ENCODE measurements around the gene TMUB2. TPM values are rescaled to one million over a fixed set of nuclear protein-coding genes. Genes with fewer than 3 reads are reported as not detected.

The TMUB2 gene
- total RNA-seq, 1 donor from 2014 or later, result 40.2 TPM

DNA sequence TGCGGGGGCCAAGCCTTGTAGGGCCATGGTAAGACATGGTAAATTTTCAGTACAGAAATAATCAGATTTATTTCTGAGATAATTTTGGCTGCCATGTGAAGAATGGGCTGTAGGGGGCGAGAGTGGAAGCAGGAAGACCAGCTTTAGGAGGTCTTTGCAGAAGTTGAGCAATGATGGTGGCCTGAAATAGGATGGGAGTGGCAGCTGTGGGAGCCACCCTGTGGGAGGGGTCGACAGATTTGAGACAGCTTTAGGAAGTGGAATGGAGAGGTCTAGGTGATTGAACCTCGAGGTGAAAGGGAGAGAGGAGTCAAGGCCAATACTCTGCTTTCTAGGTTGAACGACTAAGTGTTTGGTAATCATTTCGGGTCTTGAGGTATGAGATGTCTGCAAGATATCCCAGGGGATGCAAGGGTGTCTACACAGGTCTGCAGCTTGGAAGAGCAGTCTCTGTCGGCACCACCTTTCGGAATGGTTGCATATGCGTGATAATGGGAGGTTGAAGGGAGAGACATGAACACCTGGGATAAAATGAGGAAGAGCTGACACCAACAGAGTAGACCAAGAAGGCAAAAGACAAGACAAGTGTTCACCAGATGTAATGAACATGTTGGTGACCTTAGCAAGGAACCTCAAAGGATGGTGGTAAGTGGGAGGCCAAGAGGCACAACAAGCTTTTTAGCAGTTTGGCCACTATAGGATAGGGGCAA is 17.1 kb downstream of the TMUB2 start:
- peak; percentile 72 for DNase-seq

GRCh38 chr17:44204441-44204882 is 17.7 kb downstream of the TMUB2 start:
- peak; percentile 27 for DNase-seq

DNA sequence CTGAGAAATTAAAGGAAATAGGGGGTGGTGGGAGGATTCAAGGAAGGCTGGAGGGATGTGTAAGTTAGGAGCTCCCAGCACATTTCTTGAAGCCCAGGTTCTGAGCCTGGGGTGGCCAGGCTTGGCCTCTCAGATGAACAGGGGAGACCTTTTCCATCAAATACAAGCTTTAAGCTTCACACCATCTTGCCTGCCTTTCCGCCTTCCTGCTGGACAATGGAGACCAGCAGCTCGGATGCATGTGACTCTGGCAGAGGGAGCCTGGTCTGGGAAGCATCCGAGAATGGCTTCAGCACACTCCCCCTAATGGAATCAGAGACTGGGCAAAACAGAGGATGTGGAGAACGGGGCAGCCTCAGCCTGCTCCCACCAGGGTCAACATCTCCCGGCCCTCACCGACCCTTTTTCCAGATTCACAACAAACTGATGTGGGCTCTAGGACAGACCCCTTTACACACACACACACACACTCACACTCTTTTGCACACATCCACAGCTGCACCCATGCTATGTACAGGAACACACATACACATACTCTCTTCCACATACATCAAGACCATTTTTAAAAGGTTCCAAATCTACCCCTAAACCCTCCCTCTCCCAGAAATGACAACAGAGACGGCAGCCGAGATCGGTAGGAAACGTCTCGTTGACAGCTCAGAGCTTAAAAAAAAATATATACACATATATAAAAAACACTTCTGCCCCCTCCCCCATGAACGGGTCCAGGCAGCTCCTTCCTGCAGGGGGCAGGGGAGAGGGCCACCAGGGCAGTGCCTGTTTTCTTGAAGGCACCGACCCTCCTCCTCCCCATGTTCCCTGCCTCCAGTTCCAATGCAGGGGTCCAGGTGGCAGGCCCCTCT is 19.4 kb downstream of the TMUB2 start:
- no peak for DNase-seq

- no peak for DNase-seq
Measured at GRCh38 chr17:44206825-44207155, 20.0 kb downstream of the TMUB2 start.

- no peak for DNase-seq
Measured at GRCh38 chr17:44207319-44207718, 20.5 kb downstream of the TMUB2 start.

DNA sequence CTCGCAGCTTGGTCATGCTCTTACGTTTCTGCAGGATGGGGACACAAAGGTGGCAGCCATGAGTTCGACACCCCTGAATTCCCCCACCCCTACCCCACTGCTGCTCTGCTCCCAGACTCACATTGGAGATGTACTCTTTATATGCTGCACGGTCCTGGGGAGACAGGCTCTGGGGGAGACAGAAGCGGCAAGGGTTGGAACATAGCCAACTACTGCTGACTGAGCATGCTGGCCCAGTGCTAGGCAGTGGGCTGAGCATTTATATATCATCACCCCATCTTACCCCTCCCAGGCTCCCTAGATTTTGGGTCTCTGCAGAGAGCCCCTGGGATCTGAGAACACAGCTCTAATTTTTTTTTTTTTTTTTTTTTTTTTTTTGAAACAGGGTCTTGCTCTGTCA is 21.0 kb downstream of the TMUB2 start:
- DNase-seq, result no peak

DNA sequence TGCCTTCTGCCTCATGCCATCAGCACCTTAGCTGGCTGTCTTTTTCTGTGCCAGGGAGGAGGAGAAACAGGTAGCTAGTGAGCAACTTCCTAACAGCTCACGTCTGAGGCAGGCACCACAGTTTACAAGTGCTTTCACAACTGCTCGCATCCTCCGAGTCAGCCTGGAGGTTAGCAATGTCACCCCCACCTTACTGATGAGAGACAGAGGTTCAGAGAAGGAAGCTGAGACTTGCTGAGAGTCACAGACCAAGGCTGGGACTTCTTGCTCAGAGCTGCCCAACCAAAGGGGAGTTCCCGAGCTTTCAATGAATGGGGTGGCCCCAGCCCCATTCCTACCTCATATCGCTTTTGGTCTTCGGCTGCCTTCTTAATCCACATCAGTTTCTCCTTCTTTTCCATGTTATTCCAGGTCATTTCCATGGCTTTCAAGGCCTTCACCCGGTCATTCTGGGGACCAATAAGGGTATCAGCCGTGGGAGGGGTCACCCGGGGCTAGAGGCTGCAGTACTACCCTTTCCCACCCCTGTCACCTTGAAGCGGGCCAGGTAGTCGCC is 23.1 kb downstream of the TMUB2 start:
- DNase-seq, result no peak

DNA sequence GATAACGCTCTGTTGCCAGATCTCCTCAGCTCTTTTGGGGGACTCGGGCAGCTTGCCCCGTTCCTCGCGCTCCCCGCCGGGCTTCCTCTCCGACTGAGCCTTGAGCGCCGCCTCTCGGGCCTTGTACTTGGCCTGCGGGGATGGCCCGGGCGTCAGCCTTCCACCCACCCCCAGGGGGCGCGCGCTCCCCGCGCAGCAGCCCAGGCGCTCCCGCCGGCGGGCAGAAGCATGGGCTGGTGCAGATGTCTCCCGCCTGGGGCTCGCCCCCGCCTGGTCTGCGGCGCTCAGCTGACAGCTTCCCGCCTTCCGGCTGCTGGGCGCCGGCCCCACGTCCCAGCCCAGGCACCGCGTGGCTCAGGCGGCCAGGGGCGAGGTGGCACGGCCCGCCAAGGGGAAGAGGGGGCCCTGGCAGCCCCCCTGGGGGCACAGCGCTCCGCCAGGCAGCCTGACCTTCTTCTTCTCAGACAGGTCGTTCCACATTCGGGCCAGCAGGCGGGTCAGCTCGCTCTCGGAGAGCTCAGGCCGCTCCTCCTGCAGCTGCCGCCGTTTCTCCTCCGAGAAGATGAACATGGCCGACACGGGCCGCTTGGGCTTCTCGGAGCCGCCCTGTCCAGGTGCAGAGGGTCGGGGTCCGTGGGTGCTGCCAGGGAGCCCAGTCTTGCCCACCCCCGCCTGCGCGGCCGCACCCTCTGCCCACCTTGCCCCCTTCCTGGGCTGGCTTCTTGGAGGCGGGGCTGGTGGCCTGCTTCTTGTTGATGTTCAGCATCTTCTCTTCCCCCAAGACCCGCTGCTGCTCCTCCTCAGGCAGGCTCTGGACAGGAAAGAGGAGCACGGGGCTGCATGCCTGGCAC is 23.8 kb downstream of the TMUB2 start:
- DNase-seq, result peak; percentile 94

DNA sequence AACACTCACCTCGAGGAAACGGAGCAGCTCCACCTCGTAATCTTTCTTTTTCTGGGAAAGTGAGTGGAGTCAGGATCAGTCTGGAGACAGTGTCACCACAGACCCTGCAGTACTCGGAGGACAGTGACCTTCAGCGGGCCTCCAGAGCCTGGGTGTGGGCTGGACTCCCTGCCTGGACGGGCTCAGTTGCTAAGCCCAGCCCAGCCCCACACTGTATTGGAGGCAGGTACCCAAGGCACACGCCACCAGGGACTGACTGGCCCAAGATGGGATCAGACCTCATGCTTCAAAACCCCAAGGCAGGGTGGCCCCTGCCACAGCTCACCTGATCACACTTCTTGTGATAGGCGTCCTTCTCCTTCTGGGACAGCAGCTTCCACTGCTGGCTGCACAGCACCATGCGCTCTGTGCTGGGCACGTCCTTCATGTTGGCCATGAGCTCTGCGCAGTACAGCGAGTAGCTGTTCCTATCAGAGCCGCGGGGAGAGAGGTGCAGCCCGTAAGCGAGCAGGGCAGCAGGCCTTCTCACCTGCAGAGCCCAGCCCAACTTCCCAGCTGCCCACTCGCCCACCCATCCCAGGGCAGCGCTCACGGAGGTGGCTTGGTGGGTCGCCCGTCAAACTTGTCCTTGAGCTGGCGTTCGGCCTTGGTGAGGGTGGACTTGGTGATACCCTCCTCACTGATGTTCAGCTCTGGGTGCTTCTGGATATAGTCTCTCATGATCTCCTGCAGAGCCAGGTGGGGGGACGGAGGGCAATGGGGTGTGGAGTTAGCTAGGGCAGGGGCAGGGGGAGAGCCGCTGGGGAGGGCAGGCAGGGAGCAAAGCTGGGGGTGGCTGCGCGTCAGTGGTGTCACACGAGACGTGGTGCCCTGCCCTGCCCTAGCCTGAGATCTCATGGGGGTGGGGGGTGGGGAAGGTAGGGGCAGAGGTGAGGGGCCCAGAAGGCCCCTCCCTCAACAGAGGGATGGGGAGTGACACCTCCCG is 24.8 kb downstream of the TMUB2 start:
- DNase-seq, result no peak

GRCh38 chr17:44212507-44213402 is 26.0 kb downstream of the TMUB2 start:
- no peak for DNase-seq

DNA sequence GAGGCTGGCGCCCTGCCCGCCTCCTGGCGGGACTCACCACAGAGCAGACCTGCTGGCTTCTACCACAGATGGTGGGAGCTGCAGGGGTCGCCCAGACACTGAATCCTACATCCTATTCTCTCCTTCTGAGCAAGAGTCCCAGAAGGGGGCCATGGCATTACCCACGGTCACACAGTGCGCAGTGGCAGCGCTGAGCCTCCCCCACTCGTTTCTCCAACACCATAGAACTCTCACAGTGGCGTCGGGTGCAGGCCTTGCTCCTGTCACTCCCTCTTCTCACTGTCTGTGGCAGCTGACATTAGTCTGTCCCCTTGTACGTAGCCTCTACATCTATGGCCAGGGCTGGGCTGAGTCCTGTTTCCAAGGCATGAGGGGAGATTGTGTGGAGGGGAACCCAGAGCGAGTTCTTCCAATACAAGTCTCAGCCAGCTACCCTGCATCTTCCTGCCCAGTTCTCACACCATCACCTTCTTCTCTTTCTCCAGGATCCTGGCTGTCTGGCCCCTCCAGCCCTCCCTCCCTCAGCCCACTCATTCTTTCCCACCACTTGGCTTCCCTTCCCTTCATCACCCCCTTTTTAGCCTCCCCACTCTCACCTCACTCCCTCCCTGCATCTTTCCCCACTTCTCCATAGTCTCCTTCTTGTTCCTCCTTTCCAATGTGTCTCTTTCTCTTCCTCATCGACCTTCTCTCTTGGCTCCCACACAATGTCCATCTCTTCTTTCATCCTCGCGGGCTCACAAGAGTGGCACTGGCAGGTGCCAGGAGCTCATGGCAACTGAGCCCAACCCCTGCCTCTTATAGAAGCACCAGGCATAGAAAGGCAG is 26.8 kb downstream of the TMUB2 start:
- DNase-seq, result no peak

- no peak for DNase-seq
Measured at GRCh38 chr17:44214230-44214494, 27.4 kb downstream of the TMUB2 start.

DNA sequence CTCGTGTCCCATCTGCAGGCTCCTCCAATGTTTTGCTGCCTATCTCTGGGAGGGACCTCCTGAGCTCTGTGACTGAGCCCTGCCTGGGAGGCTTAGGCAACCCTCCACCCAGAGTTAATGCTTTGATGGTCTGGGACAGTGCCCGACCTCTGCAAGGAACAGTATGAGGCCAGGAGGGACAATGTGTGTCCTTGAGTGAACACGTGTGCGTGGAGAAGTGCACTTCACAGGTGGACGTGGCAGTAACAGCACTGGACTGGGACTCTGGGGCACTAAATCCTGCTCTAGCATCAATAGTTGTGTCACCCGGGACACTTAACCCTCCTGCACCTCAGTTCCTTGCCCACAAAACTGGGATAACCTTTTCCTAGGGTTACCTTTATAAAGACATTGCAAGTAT is 28.1 kb downstream of the TMUB2 start:
- no peak for DNase-seq

DNA sequence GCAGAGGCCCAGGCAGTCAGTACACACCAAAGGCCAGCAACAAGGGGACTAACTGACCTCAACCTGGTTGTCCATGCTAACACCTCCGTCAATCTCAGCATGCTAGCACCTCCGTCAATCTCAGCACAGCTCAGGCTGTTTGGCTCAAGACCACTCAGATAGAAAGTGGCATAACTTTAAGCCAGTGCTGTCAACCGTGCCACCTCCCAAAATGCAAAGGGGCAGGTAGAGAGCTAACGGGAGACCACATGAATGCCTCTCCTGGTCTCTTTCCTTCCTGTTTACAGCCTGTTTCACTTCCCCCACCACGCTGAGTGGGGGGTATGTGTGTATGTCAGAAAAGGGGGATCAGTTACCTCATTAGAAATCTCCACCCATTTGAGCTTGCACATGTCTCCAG is 29.4 kb downstream of the TMUB2 start:
- DNase-seq, result no peak

GRCh38 chr17:44216694-44217093 is 29.9 kb downstream of the TMUB2 start:
- DNase-seq, result peak; percentile 28

DNA sequence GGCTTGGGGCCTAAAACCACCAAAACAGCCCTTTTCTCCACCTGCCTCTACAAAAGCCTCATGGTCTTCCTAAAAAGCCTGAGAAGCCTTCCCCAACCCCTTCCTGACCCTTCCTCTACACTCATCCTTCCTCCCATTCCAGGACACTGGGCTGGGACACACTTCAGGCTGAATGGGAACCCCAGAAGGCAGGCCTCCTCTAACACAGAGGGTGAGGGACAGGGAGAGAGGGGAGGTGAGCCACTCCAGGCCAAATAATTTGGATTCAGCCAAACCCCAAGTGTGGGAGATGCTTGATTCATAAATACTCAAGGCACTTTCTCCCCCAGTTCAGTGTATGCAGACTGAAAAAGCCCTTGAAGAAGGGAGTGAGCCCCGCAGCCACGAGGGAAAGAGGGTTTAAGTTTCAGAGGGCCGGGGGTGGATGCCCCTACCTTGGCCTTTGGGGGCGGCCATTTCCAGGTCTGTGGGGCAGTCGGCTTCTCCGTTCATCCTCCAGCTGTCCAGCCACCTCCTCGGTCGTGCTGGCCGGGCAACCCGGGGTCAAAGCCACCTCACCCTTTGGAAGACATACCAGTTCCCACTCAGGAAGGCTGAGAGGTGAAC is 31.1 kb downstream of the TMUB2 start:
- no peak for DNase-seq

GRCh38 chr17:44218344-44219107 is 31.8 kb downstream of the TMUB2 start:
- peak; percentile 91 for DNase-seq

- DNase-seq, result peak; percentile 79
Measured at GRCh38 chr17:44219108-44219615, 32.4 kb downstream of the TMUB2 start.
